Neural progenitor cell (in vitro differentiated cells): Measurements from ENCODE around the gene EXOC6B.

Source experiments
- EZH2 ChIP-seq: fragments of 200-600 bp; sonication (generic); IDR thresholded peaks from 2 replicates; pipeline ENCODE4 v1.6.1; 2017; ENCODE audit warnings: antibody characterized with exemption, mild to moderate bottlenecking, moderate library complexity
- EZH2phosphoT487 ChIP-seq: fragments of 200-600 bp; sonication (generic); IDR thresholded peaks from 2 replicates; pipeline ENCODE4 v1.6.1; 2017; ENCODE audit warnings: antibody characterized with exemption
- TF ChIP-seq, protein P1 (sequence below): fragments of 200-600 bp; sonication (generic); IDR thresholded peaks from 2 replicates; pipeline ENCODE4 v1.5.1; 2017; ENCODE audit warnings: antibody characterized with exemption, mild to moderate bottlenecking

DNA sequence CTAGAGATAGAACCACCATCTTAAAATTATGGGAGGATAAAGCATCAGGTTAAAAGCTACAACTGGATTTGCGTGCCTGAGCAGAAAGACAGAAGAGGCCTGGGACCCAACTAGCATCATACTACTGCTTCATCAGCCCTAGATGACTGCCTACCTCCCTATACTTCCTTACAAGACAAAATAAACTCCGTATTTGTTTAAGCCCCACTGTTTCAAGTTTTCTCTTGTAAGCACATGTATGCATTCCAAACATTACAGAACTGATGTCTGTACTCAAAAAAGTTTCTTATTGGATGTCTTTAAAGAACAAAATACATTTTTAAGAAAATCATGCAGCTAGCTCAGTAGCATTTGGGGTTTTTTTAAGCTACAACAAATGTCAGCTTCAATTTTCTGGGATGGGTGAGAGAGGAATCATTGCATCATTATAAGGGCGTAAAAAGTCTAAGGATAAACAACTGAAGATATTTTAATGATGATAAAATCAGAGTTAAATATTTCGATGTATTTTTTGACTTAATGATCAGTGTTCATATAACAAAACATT lies 213.1 kb downstream of the EXOC6B start:
- TF ChIP-seq, protein P1, sequence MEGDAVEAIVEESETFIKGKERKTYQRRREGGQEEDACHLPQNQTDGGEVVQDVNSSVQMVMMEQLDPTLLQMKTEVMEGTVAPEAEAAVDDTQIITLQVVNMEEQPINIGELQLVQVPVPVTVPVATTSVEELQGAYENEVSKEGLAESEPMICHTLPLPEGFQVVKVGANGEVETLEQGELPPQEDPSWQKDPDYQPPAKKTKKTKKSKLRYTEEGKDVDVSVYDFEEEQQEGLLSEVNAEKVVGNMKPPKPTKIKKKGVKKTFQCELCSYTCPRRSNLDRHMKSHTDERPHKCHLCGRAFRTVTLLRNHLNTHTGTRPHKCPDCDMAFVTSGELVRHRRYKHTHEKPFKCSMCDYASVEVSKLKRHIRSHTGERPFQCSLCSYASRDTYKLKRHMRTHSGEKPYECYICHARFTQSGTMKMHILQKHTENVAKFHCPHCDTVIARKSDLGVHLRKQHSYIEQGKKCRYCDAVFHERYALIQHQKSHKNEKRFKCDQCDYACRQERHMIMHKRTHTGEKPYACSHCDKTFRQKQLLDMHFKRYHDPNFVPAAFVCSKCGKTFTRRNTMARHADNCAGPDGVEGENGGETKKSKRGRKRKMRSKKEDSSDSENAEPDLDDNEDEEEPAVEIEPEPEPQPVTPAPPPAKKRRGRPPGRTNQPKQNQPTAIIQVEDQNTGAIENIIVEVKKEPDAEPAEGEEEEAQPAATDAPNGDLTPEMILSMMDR: no peak
- TF ChIP-seq EZH2phosphoT487 (no peak), EZH2 (no peak)
